Measurements from ENCODE around the gene DUSP1. TPM values are rescaled to one million over a fixed set of nuclear protein-coding genes. Genes with fewer than 3 reads are reported as not detected.

Gene DUSP1
- total and polyA plus RNA-seq, 2 experiments from 2014 or later: 547 to 583 TPM

DNA sequence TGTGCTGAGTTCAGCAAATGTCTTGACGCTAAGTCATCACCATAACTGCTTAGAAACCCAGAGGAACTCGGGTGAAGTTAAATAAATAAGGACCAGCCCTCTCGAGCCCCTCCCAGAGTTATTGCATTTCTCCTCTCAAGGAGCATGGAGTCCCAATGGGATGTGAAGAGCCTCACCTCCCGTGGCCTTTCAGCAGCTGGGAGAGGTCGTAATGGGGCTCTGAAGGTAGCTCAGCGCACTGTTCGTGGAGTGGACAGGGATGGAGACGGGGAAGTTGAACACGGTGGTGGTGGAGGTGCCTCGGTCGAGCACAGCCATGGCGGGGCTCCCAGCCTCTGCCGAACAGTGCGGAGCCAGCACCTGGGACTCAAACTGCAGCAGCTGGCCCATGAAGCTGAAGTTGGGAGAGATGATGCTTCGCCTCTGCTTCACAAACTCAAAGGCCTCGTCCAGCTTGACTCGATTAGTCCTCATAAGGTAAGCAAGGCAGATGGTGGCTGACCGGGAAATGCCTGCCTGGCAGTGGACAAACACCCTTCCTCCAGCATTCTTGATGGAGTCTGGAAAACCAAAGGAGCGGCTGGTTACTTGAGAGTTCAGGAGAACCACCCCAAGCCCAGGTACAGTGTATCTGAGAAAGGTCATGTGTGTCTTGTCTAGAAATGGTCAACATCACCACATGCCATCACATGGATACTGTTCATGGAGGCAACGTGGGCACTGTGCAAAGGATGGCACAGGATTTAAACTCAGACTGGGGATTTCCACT lies 2.2 kb downstream of the DUSP1 start:
- Histone ChIP-seq H2AFZ (no peak overlapping the region), H3K27me3 (no peaks in the 10 kb centered on the region), H4K20me1 (ENCODE audit: insufficient read depth, poor library complexity, severe bottlenecking) (peaks cover 31% of the 10 kb centered on the region), H3K27ac (peak overlapping the region; percentile 99), H3K9me2 (replicated peaks; ENCODE audit: insufficient read depth) (no peaks in the 10 kb centered on the region), H3K4me1 (ENCODE audit: insufficient read depth) (peaks cover 25% of the 10 kb centered on the region), H3K4me3 (peak overlapping the region; percentile 84), H3K9me3 (ENCODE audit: low read depth) (no peaks in the 10 kb centered on the region), H3K4me2 (peak overlapping the region; percentile 77), H3K79me2 (peaks cover 32% of the 10 kb centered on the region), H3K36me3 (replicated peaks; ENCODE audit: insufficient read depth, low read depth) (no peaks in the 10 kb centered on the region)
- TF ChIP-seq EZH2phosphoT487 (IDR thresholded peaks at IDR 0.05; ENCODE audit: low read depth, severe bottlenecking, unreplicated experiment) (no peak), EZH2 (IDR thresholded peaks at IDR 0.05; ENCODE audit: borderline replicate concordance) (no peak), CTCF (IDR thresholded peaks at IDR 0.05; ENCODE audit: poor library complexity) (no peak)
- DNase-seq (ENCODE audit: low spot score): peak; percentile 37
- 86% methylated on average over 20 of the region's 20 CpGs for WGBS (ENCODE audit: low lambda C conversion rate, missing lambda C conversion rate)

DNA sequence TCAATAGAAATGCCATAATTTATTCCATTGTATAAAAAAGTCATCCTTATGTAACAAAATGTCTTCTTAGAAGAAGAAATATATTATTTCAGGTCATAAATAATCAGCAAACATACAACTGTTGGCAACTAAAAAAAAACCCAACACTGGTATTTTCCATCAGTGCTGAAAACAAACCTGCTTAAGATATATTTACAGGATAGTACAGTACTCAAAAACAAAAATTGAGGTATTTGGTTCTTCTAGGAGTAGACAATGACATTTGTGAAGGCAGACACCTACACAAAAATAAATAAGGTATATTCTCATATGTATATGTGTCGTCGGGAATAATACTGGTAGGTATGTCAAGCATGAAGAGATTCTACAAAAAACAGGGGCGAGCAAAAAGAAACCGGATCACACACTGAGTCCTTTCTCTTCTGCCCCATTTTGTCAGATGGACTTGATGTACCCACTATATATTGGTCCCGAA lies 2.9 kb downstream of the DUSP1 start:
- peaks cover 19% of the 10 kb centered on the region for H3K4me1 ChIP-seq (ENCODE audit: insufficient read depth)

GRCh38 chr5:172766287-172767108 lies 4.5 kb downstream of the DUSP1 start:
- peak; percentile 71 for DNase-seq (ENCODE audit: low spot score)
- peaks cover 32% of the 10 kb centered on the region for H3K79me2 ChIP-seq
- no peaks in the 10 kb centered on the region for H3K9me3 ChIP-seq (ENCODE audit: low read depth)
- TF ChIP-seq CTCF (IDR thresholded peaks at IDR 0.05; ENCODE audit: poor library complexity): no peak
- no peak for TF ChIP-seq EZH2 (IDR thresholded peaks at IDR 0.05; ENCODE audit: borderline replicate concordance)
- no peak for TF ChIP-seq EZH2phosphoT487 (IDR thresholded peaks at IDR 0.05; ENCODE audit: low read depth, severe bottlenecking, unreplicated experiment)
- no peaks in the 10 kb centered on the region for H3K36me3 ChIP-seq (replicated peaks; ENCODE audit: insufficient read depth, low read depth)
- no peaks in the 10 kb centered on the region for H3K27me3 ChIP-seq
- H3K27ac ChIP-seq: peak overlapping the region; percentile 99
- H3K4me1 ChIP-seq (ENCODE audit: insufficient read depth): peaks cover 8% of the 10 kb centered on the region
- H3K9me2 ChIP-seq (replicated peaks; ENCODE audit: insufficient read depth): no peaks in the 10 kb centered on the region
- H4K20me1 ChIP-seq (ENCODE audit: insufficient read depth, poor library complexity, severe bottlenecking): peaks cover 31% of the 10 kb centered on the region
- H2AFZ ChIP-seq: no peak overlapping the region
- H3K4me2 ChIP-seq: peak overlapping the region; percentile 77
- 63% methylated on average over 17 of the region's 17 CpGs for WGBS (ENCODE audit: low lambda C conversion rate, missing lambda C conversion rate)
- H3K4me3 ChIP-seq: no peak overlapping the region

More for the DNA sequence above, 2.9 kb downstream of the DUSP1 start:
- Histone ChIP-seq H3K4me3 (peak overlapping the region; percentile 84), H2AFZ (no peak overlapping the region), H3K9me2 (replicated peaks; ENCODE audit: insufficient read depth) (no peaks in the 10 kb centered on the region), H3K9me3 (ENCODE audit: low read depth) (no peaks in the 10 kb centered on the region), H4K20me1 (ENCODE audit: insufficient read depth, poor library complexity, severe bottlenecking) (peaks cover 31% of the 10 kb centered on the region), H3K4me2 (peak overlapping the region; percentile 77), H3K36me3 (replicated peaks; ENCODE audit: insufficient read depth, low read depth) (no peaks in the 10 kb centered on the region), H3K27ac (peak overlapping the region; percentile 99), H3K27me3 (no peaks in the 10 kb centered on the region), H3K79me2 (peaks cover 32% of the 10 kb centered on the region)
- 94% methylated on average over 5 of the region's 5 CpGs for WGBS (ENCODE audit: low lambda C conversion rate, missing lambda C conversion rate)
- peak; percentile 45 for TF ChIP-seq EZH2phosphoT487 (IDR thresholded peaks at IDR 0.05; ENCODE audit: low read depth, severe bottlenecking, unreplicated experiment)
- TF ChIP-seq EZH2 (IDR thresholded peaks at IDR 0.05; ENCODE audit: borderline replicate concordance): no peak
- no peak for DNase-seq (ENCODE audit: low spot score)

Measured in hepatocyte (in vitro differentiated cells).